Tibial nerve (tissue), 4 donors: ENCODE measurements around the gene MYH7B.

ENCODE experiments used
- CTCF ChIP-seq, 5 experiments: fragments of 200-600 bp in 3 of 5; fragments of 450-650 bp in 2 of 5; sonication (generic) in 3 of 5; IDR thresholded peaks; one replicate each; pipeline ENCODE4 v1.5.1; 2016 to 2019; ENCODE audit warnings: antibody characterized with exemption in 5 of 5, mild to moderate bottlenecking in 3 of 5, moderate library complexity in 2 of 5
- EP300 ChIP-seq, 2 donors: sonication (generic); formaldehyde crosslinking; IDR thresholded peaks; one replicate each; pipeline ENCODE4 v1.6.1; 2017; ENCODE audit warnings: antibody characterized with exemption in 2 of 2, mild to moderate bottlenecking in 1 of 2
- POLR2A ChIP-seq, 2 donors: fragments of 450-650 bp; IDR thresholded peaks; one replicate each; pipeline ENCODE4 v1.6.1; 2017; ENCODE audit warnings: antibody characterized with exemption in 2 of 2, mild to moderate bottlenecking in 2 of 2, moderate library complexity in 2 of 2

- TF ChIP-seq CTCF (IDR thresholded peaks at IDR 0.05) (no peak), POLR2A (IDR thresholded peaks at IDR 0.05) (no peak), EP300 (IDR thresholded peaks at IDR 0.05) (no peak)
Measured at GRCh38 chr20:34979366-34980153, 23.9 kb downstream of the MYH7B start.
